DOHH2 (cell line): ENCODE measurements around the gene MALRD1.

Source experiments
- H3F3A ChIP-seq: fragments of 200-600 bp; sonication (generic), shearing (Covaris generic); 2 replicates; pipeline ENCODE4 v1.6.0; 2016; ENCODE audit warnings: antibody characterized with exemption, mild to moderate bottlenecking; ENCODE audit not compliant: control insufficient read depth, insufficient read depth
- H3K27ac ChIP-seq: fragments of 200-600 bp; sonication (generic); 2 replicates; pipeline ENCODE4 v1.5.1; 2014; ENCODE audit warnings: low read depth, mild to moderate bottlenecking, low read length, moderate library complexity
- H3K27me3 ChIP-seq: fragments of 200-600 bp; sonication (generic); 2 replicates; pipeline ENCODE4 v1.6.1; 2014; ENCODE audit warnings: mild to moderate bottlenecking, low read length, mixed read lengths; ENCODE audit not compliant: control insufficient read depth
- H3K36me3 ChIP-seq: fragments of 200-600 bp; sonication (generic); 2 replicates; pipeline ENCODE4 v1.6.1; 2014; ENCODE audit warnings: mild to moderate bottlenecking, low read length, moderate library complexity, mixed read lengths; ENCODE audit not compliant: control insufficient read depth
- H3K4me1 ChIP-seq: fragments of 200-600 bp; sonication (generic); 2 replicates; pipeline ENCODE4 v1.6.1; 2014; ENCODE audit warnings: mild to moderate bottlenecking, low read length, mixed read lengths; ENCODE audit not compliant: control insufficient read depth
- H3K4me2 ChIP-seq: fragments of 200-600 bp; sonication (generic); 2 replicates; pipeline ENCODE4 v1.6.0; 2014; ENCODE audit warnings: mild to moderate bottlenecking, low read length, moderate library complexity
- H3K4me3 ChIP-seq: fragments of 200-600 bp; sonication (generic); 2 replicates; pipeline ENCODE4 v1.5.1; 2014; ENCODE audit warnings: mild to moderate bottlenecking, low read length, mixed read lengths
- H3K79me2 ChIP-seq: fragments of 200-600 bp; sonication (generic); 2 replicates; pipeline ENCODE4 v1.6.1; 2014; ENCODE audit warnings: mild to moderate bottlenecking, low read length, mixed read lengths; ENCODE audit not compliant: control insufficient read depth
- H3K9me2 ChIP-seq: fragments of 200-600 bp; sonication (generic); replicated peaks from 2 replicates; pipeline ENCODE4 v1.6.1; 2014; ENCODE audit warnings: mild to moderate bottlenecking, low read length, mixed read lengths; ENCODE audit not compliant: control insufficient read depth
- H3K9me3 ChIP-seq: fragments of 200-600 bp; sonication (generic); 2 replicates; pipeline ENCODE4 v1.6.1; 2014; ENCODE audit warnings: antibody characterized with exemption, low read length, mixed read lengths; ENCODE audit not compliant: control insufficient read depth, insufficient read depth
- H4K20me1 ChIP-seq: fragments of 200-600 bp; sonication (generic); 2 replicates; pipeline ENCODE4 v1.6.0; 2014; ENCODE audit warnings: low read depth, mild to moderate bottlenecking, antibody characterized with exemption, low read length, moderate library complexity; ENCODE audit not compliant: control insufficient read depth, insufficient read depth
- EZH2phosphoT487 ChIP-seq: fragments of 200-600 bp; sonication (generic); IDR thresholded peaks from 2 replicates; pipeline ENCODE4 v1.6.1; 2017; ENCODE audit warnings: borderline replicate concordance, mild to moderate bottlenecking, antibody characterized with exemption, low read length, moderate library complexity, mixed read lengths
- TF ChIP-seq, protein P1 (sequence below): fragments of 200-600 bp; sonication (generic); IDR thresholded peaks from one replicate; pipeline ENCODE4 v1.5.1; 2014; ENCODE audit warnings: antibody characterized with exemption, mild to moderate bottlenecking, low read depth, low read length; ENCODE audit not compliant: poor library complexity, severe bottlenecking

MALRD1 gene

DNA sequence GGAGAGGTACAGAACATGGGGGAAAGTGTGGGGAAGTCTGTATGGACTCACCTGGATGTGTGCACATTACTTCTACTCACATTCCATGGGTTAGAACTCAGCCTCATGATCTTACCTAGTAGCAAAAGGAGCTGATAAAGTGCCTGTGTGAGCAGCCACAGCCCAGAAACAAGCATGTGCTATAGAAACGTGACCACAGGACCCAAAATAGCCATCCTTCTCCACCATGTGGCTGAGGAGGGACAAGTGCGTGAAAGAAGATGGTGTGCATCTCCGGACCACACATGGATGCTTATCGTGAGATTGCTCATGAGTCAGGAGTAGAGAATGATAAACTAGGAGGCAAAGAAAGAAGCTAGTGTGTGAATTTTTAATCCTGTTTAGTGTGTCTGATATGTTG lies 431.3 kb downstream of the MALRD1 start:
- no peaks in the 10 kb centered on the region for H3F3A ChIP-seq
- H3K36me3 ChIP-seq: no peaks in the 10 kb centered on the region
- H4K20me1 ChIP-seq: no peaks in the 10 kb centered on the region
- no peak overlapping the region for H3K4me2 ChIP-seq
- no peak overlapping the region for H3K27ac ChIP-seq
- TF ChIP-seq, protein P1, sequence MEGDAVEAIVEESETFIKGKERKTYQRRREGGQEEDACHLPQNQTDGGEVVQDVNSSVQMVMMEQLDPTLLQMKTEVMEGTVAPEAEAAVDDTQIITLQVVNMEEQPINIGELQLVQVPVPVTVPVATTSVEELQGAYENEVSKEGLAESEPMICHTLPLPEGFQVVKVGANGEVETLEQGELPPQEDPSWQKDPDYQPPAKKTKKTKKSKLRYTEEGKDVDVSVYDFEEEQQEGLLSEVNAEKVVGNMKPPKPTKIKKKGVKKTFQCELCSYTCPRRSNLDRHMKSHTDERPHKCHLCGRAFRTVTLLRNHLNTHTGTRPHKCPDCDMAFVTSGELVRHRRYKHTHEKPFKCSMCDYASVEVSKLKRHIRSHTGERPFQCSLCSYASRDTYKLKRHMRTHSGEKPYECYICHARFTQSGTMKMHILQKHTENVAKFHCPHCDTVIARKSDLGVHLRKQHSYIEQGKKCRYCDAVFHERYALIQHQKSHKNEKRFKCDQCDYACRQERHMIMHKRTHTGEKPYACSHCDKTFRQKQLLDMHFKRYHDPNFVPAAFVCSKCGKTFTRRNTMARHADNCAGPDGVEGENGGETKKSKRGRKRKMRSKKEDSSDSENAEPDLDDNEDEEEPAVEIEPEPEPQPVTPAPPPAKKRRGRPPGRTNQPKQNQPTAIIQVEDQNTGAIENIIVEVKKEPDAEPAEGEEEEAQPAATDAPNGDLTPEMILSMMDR: no peak
- TF ChIP-seq EZH2phosphoT487: no peak
- no peaks in the 10 kb centered on the region for H3K9me3 ChIP-seq
- H3K27me3 ChIP-seq: no peaks in the 10 kb centered on the region
- no peaks in the 10 kb centered on the region for H3K9me2 ChIP-seq
- no peaks in the 10 kb centered on the region for H3K79me2 ChIP-seq
- no peaks in the 10 kb centered on the region for H3K4me1 ChIP-seq
- H3K4me3 ChIP-seq: no peak overlapping the region

DNA sequence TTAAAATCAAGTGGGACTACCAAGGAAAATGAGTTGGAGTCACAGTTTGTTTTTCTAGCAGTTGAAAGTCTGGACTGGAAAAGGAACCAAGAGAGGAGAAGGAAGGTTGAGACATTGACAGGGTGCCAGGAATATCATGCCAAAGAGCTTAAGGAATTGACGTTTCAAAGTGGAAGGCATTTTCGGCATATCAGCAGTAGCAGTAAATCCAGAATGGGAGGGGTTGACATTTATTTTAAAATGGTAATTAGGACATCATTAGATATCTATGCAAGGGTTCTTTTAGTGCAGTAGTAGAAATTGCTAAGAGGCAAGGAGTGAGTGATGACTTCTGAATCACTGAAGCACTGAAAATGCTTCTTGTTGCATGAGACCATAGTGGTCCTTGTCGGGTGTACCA lies 431.8 kb downstream of the MALRD1 start:
- no peaks in the 10 kb centered on the region for H3K9me3 ChIP-seq
- no peak overlapping the region for H3K27ac ChIP-seq
- no peaks in the 10 kb centered on the region for H3K27me3 ChIP-seq
- no peak overlapping the region for H3K4me2 ChIP-seq
- TF ChIP-seq EZH2phosphoT487: no peak
- TF ChIP-seq, protein P1: no peak
- H3K4me1 ChIP-seq: no peaks in the 10 kb centered on the region
- no peaks in the 10 kb centered on the region for H3K36me3 ChIP-seq
- H3F3A ChIP-seq: no peaks in the 10 kb centered on the region
- H3K79me2 ChIP-seq: no peaks in the 10 kb centered on the region
- no peaks in the 10 kb centered on the region for H3K9me2 ChIP-seq
- no peak overlapping the region for H3K4me3 ChIP-seq
- H4K20me1 ChIP-seq: no peaks in the 10 kb centered on the region

DNA sequence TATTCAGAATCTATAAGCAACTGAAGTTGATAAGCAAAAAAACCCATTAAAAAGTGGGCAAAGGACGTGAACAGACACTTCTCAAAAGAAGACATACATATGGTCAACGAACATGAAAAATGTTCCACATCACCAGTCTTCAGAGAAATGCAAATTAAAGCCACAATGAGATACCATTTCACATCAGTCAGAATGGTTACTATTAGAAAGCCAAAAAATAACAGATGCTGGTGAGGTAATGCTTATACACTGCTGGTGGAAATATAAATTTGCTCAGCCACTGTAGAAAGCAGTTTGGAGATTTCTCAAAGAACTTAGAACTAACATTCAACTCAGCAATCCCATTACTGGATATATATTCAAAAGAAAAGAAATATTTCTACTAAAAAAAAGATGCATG lies 434.8 kb downstream of the MALRD1 start:
- Histone ChIP-seq H3K4me1 (no peaks in the 10 kb centered on the region), H3K4me2 (no peak overlapping the region), H3F3A (no peaks in the 10 kb centered on the region), H3K9me3 (no peaks in the 10 kb centered on the region), H3K4me3 (no peak overlapping the region), H3K79me2 (no peaks in the 10 kb centered on the region), H4K20me1 (no peaks in the 10 kb centered on the region), H3K27me3 (no peaks in the 10 kb centered on the region), H3K36me3 (no peaks in the 10 kb centered on the region), H3K9me2 (no peaks in the 10 kb centered on the region), H3K27ac (no peak overlapping the region)
- TF ChIP-seq EZH2phosphoT487: no peak
- TF ChIP-seq, protein P1: no peak
